ENCODE measurements around the gene SEMA5A.

The SEMA5A gene

DNA sequence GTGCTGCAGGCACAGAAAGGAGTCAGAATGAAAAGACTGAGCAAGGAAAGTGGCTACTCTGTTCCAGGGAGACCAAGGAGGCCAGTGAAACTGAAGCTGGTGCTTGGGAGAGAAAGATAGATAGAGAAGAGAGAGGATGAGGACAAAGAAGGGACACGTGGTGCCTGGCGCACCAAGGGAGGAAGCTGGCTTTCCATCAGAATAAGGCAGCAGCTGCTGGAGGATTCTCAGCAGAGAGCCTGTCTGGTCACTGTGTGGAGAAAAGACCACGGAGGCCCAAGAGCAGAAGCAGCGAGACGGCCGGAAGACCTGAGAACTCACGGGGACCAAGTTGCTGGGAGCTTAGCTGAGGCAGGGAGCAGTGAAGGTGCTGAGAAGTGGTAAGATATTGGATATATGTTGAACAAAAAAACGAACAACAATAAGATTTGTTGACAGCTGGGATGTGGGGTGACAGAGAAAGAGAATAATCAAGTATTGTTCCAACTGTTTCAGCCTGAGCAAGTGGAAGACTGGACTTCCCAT lies 116.1 kb downstream of the SEMA5A start:
- Histone ChIP-seq H3K4me1 (ENCODE audit: control insufficient read depth, insufficient read depth, low read length) (peaks cover 25% of the 10 kb centered on the region), H3K27ac (ENCODE audit: extremely low read depth, low read depth, low read length) (peak overlapping the region; percentile 31; the same call in 1 of the 2 replicates), H3K4me3 (ENCODE audit: low read depth, low read length) (no peak overlapping the region), H3K9me3 (ENCODE audit: control insufficient read depth, insufficient read depth, low read depth, low read length) (no peaks in the 10 kb centered on the region), H3K36me3 (ENCODE audit: control insufficient read depth in 2 of 2, insufficient read depth in 1 of 2, low read length in 2 of 2) (no peaks in the 10 kb centered on the region)
- TF ChIP-seq ZFP69B (tag by site-specific recombination; IDR thresholded peaks at IDR 0.05): no peak
- no peak for TF ChIP-seq ZNF530 (tag by site-specific recombination; IDR thresholded peaks at IDR 0.05; ENCODE audit: low read depth)
- no peak for TF ChIP-seq ZNF785 (tag by site-specific recombination; IDR thresholded peaks at IDR 0.05)
- TF ChIP-seq ZNF302 (tag by site-specific recombination; IDR thresholded peaks at IDR 0.05; ENCODE audit: low read depth): no peak
- TF ChIP-seq HOXA7 (CRISPR knock-in tag; IDR thresholded peaks at IDR 0.05; ENCODE audit: borderline replicate concordance): no peak
- no peak for TF ChIP-seq OSR2 (tag by site-specific recombination; IDR thresholded peaks at IDR 0.05)
- TF ChIP-seq, protein P1, sequence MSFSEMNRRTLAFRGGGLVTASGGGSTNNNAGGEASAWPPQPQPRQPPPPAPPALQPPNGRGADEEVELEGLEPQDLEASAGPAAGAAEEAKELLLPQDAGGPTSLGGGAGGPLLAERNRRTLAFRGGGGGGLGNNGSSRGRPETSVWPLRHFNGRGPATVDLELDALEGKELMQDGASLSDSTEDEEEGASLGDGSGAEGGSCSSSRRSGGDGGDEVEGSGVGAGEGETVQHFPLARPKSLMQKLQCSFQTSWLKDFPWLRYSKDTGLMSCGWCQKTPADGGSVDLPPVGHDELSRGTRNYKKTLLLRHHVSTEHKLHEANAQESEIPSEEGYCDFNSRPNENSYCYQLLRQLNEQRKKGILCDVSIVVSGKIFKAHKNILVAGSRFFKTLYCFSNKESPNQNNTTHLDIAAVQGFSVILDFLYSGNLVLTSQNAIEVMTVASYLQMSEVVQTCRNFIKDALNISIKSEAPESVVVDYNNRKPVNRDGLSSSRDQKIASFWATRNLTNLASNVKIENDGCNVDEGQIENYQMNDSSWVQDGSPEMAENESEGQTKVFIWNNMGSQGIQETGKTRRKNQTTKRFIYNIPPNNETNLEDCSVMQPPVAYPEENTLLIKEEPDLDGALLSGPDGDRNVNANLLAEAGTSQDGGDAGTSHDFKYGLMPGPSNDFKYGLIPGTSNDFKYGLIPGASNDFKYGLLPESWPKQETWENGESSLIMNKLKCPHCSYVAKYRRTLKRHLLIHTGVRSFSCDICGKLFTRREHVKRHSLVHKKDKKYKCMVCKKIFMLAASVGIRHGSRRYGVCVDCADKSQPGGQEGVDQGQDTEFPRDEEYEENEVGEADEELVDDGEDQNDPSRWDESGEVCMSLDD (tag by site-specific recombination; IDR thresholded peaks at IDR 0.05): no peak
- TF ChIP-seq ZNF140 (tag by site-specific recombination; IDR thresholded peaks at IDR 0.05): no peak
- no peak for TF ChIP-seq SALL2 (tag by site-specific recombination; IDR thresholded peaks at IDR 0.05; ENCODE audit: borderline replicate concordance)
- no peak for TF ChIP-seq ZNF558 (tag by site-specific recombination; IDR thresholded peaks at IDR 0.05)
- ChIA-PET POLR2A (no interaction called here), CTCF (interaction anchor here (1.6 kb wide), 1 partner anchor 70 kb away, joined by 4 read pairs; no protein-coding TSS in a partner anchor)

DNA sequence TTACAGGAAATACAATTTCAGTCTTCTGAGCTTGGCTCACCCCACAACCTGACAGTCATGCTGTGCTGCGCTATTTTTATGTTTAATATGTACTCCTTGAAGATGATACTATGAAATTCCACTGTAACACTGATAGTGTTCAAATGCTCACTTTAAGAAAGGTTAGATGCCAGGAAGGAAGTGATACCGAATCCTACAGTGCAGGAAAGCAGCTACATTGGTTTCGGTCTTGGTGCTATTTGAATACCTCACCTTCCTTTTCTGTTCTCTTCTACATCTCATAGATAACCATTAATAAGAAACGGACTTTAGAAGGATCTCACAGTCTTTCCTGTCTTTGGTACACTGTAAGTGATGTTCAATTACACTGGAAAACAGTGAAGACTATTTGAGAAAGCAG lies 117.6 kb downstream of the SEMA5A start:
- TF ChIP-seq, protein P2, sequence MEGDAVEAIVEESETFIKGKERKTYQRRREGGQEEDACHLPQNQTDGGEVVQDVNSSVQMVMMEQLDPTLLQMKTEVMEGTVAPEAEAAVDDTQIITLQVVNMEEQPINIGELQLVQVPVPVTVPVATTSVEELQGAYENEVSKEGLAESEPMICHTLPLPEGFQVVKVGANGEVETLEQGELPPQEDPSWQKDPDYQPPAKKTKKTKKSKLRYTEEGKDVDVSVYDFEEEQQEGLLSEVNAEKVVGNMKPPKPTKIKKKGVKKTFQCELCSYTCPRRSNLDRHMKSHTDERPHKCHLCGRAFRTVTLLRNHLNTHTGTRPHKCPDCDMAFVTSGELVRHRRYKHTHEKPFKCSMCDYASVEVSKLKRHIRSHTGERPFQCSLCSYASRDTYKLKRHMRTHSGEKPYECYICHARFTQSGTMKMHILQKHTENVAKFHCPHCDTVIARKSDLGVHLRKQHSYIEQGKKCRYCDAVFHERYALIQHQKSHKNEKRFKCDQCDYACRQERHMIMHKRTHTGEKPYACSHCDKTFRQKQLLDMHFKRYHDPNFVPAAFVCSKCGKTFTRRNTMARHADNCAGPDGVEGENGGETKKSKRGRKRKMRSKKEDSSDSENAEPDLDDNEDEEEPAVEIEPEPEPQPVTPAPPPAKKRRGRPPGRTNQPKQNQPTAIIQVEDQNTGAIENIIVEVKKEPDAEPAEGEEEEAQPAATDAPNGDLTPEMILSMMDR (tag by site-specific recombination; IDR thresholded peaks at IDR 0.05): no peak
- TF ChIP-seq, protein P3, sequence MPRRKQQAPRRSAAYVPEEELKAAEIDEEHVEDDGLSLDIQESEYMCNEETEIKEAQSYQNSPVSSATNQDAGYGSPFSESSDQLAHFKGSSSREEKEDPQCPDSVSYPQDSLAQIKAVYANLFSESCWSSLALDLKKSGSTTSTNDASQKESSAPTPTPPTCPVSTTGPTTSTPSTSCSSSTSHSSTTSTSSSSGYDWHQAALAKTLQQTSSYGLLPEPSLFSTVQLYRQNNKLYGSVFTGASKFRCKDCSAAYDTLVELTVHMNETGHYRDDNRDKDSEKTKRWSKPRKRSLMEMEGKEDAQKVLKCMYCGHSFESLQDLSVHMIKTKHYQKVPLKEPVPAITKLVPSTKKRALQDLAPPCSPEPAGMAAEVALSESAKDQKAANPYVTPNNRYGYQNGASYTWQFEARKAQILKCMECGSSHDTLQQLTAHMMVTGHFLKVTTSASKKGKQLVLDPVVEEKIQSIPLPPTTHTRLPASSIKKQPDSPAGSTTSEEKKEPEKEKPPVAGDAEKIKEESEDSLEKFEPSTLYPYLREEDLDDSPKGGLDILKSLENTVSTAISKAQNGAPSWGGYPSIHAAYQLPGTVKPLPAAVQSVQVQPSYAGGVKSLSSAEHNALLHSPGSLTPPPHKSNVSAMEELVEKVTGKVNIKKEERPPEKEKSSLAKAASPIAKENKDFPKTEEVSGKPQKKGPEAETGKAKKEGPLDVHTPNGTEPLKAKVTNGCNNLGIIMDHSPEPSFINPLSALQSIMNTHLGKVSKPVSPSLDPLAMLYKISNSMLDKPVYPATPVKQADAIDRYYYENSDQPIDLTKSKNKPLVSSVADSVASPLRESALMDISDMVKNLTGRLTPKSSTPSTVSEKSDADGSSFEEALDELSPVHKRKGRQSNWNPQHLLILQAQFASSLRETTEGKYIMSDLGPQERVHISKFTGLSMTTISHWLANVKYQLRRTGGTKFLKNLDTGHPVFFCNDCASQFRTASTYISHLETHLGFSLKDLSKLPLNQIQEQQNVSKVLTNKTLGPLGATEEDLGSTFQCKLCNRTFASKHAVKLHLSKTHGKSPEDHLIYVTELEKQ (tag by site-specific recombination; IDR thresholded peaks at IDR 0.05; ENCODE audit: borderline replicate concordance): no peak
- TF ChIP-seq ZNF239 (tag by site-specific recombination; IDR thresholded peaks at IDR 0.05): no peak
- TF ChIP-seq, protein P4, sequence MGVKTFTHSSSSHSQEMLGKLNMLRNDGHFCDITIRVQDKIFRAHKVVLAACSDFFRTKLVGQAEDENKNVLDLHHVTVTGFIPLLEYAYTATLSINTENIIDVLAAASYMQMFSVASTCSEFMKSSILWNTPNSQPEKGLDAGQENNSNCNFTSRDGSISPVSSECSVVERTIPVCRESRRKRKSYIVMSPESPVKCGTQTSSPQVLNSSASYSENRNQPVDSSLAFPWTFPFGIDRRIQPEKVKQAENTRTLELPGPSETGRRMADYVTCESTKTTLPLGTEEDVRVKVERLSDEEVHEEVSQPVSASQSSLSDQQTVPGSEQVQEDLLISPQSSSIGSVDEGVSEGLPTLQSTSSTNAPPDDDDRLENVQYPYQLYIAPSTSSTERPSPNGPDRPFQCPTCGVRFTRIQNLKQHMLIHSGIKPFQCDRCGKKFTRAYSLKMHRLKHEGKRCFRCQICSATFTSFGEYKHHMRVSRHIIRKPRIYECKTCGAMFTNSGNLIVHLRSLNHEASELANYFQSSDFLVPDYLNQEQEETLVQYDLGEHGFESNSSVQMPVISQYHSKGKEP (tag by site-specific recombination; IDR thresholded peaks at IDR 0.05): no peak
- no peaks in the 10 kb centered on the region for H3K9me3 ChIP-seq (ENCODE audit: control insufficient read depth, insufficient read depth, low read depth, low read length)
- ChIA-PET CTCF (interaction anchor here (0.6 kb wide), 1 partner anchor 747 kb away, joined by 3 read pairs; no protein-coding TSS in a partner anchor), POLR2A (no interaction called here)
- H3K4me1 ChIP-seq (ENCODE audit: control insufficient read depth, insufficient read depth, low read length): peaks cover 28% of the 10 kb centered on the region
- no peak overlapping the region for H3K4me3 ChIP-seq (ENCODE audit: low read depth, low read length)
- H3K36me3 ChIP-seq (ENCODE audit: control insufficient read depth in 2 of 2, insufficient read depth in 1 of 2, low read length in 2 of 2): no peaks in the 10 kb centered on the region
- H3K27ac ChIP-seq (ENCODE audit: extremely low read depth, low read depth, low read length): no peak overlapping the region
